HT-29 (cell line): ENCODE measurements around the gene KRTAP10-4. TPM values are rescaled to one million over a fixed set of nuclear protein-coding genes. Genes with fewer than 3 reads are reported as not detected.
"Not testable (repeated sequence)": the region's sequence is repeated elsewhere in the genome, so short reads cannot be mapped to it uniquely, and the experiment has no call there.

ENCODE experiments used
- DNase-seq: peaks from one replicate; pipeline ENCODE4 v3.0.0-alpha.2; 2015; ENCODE audit warnings: low spot score
- total RNA-seq: library from RNA; depleted of rRNA; stranded (reverse); fragments of >200 nt; shearing (Covaris generic); gene quantifications from 2 replicates; pipeline ENCODE4 v1.2.3, GENCODE V29; 2014; rRNA removed

The KRTAP10-4 gene
- total RNA-seq = not detected in 2 replicates

GRCh38 chr21:44573630-44574456, at the start of gene KRTAP10-4:
Gene KRTAP10-4, plus strand, starts transcription at chr21:44573729. Its CDS starts 30 bp downstream, at chr21:44573759.
- not testable (repeated sequence) for DNase-seq

- no peak for DNase-seq
Observed at GRCh38 chr21:44524414-44525371, 48.8 kb upstream of the KRTAP10-4 start.

- DNase-seq = no peak
Observed at GRCh38 chr21:44525391-44526095, 48.0 kb upstream of the KRTAP10-4 start.

DNA sequence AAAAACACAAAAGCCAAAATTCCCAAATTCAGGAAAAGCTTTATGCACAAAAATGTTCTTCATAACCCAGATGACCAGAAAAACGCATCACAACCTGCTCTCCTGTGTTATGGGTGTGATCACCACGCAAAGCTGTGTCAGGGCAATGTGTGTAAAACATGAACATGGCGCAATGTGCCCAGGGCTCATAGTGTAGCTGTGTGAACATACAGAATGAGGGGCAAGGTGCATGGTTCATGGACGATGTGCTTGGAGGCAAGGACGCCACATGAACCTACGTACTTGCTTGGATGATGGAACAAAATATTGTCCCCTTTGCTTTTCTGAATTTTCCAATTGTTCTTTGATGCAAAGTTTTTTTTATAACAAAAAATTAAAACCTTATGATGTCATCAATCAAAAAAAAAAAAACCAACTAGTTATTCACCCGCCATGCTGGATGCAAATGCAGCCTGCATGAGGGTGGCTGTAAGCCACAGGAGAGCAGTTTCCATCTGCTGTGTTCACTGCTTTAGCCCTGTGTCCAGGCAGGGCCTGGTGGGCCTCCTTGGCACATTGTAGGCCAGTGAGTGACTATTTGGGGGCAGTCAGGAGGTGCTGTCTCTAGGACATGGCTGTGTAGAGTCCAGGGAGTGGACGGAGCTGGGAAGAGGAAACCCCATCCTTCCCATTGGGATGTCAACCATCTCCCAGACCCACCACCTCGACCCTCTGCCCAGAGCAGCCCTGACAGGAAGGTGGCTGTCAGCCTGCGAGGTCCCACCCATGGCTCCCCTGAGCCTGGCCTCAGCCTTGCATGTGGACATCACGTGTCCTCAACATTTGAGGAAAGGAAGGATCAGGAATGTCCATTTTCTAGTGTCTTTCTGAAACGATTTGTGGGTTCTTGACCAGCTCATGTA, 47.2 kb upstream of the KRTAP10-4 start:
- DNase-seq = no peak

DNA sequence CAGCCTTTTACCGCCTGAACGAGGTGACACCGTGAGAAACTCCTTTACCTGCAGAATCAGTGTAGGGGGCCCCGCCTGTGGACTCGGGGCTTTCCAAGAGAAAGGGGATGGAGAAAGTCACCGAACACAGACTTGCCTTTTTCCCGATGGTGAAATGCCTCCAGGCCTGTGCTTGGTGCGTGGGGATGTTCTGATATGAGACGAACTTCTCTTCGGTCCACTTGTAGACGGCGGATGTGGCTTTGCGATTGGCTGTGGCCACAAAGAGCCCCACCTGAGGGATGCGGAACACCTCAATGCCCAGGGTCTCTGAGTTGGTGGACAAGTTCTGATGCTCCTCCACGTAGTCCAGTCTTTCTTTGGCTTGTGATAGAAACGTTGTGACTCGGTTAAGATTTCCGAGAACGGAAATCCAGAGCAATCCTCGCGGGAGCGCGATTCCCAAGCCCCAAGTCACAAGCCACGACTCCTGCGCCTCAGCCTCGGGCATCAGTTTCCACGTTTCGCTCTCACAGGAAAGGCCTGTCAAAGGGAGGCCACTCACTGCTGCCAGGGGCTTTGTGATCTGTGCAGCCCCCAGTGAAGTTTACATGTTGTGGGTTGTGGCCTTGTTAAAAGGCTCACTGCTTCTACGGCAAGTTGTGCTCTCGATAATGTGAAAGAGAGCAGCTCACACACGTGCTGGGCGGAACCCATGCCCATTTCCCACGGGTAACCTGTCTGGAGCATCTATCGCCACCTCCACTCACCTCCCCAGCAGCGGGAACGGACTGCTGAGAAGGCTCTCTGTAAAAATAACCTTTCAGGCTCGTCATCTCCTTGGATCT, 46.2 kb upstream of the KRTAP10-4 start:
- no peak for DNase-seq

DNA sequence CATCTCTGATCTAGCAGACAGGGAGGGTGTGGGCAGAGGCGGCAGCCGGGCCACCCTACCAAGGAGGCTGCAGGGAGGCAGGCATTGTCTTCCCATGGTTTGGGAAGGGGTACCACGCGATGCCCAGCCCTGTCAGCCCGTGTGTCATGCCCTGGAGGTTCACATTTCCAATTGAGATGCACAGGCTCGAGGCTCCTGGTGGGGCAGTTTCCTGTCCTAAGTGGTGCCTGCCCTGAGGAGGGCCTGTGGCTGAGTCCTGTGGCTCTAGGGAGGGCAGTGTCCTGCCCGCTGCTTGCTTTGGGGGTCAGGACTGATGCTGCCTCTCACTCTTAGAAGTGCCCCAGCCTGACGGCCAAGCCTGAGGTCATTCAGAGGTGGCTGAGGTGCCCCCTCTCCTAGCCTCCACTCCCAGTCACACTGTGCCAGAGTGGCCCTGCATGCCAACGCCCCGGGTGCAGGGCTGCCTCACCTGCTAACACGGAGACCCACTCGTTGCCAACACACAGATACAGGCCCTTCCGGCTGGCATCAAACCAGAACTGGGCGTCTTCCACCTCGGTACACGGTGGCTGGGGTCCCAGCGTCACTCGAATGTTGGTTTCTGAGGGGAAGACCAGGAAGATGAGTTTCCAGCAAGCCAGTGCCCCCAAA, 45.4 kb upstream of the KRTAP10-4 start:
- DNase-seq = no peak

DNA sequence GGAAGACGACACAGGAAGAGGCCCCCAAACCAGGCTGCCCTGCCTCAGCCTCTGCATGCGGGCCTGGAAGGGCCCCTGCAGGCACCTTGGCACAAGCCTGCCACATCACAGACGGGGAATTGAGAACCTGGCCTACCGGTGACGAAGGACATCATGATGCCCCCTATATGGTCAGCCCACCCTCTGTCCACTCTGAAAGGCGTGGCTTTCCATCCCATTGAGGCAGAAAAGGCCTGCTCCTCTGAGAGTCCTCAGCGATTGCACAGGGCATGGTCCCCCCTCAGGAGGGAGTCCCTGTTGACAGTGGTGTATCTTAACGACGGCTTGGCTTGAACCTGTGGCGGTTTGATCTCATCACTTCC, 44.9 kb upstream of the KRTAP10-4 start:
- no peak for DNase-seq

GRCh38 chr21:44529011-44529421, 44.5 kb upstream of the KRTAP10-4 start:
- DNase-seq = no peak

- DNase-seq = no peak
Observed at GRCh38 chr21:44529503-44530125, 43.9 kb upstream of the KRTAP10-4 start.

DNA sequence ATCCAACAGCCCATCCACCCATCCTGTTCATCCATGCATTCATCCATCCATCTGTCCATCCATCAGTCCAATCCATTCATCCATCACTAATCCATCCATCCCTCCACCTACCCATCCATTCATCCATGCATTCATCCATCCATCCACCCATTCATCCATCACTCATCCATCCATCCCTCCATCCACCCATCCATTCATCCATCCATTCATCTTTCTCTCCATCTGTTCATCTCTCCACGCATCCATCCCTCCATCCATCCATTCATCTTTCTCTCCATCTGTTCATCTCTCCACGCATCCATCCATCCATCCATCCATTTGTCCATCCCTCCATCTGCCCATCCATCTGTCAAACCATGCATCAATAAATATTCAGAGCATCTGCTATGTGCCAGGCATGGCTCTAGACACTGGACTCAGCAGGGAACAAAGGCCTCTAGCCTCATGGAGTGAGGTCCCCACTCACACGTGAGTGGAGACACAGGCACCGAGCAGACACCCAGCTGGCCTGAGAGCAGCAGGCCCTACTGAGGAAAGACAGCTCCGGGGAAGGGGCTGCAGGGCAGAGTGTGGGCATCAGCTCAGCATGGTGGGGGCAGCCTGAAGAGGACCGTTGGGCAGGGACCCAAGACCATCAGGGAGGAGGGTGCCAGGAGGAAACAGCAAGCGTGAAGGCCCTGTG, 43.2 kb upstream of the KRTAP10-4 start:
- DNase-seq = no peak

- no peak for DNase-seq
Observed at GRCh38 chr21:44530903-44531605, 42.5 kb upstream of the KRTAP10-4 start.

- no peak for DNase-seq
Observed at GRCh38 chr21:44531606-44532564, 41.6 kb upstream of the KRTAP10-4 start.

- no peak for DNase-seq
Observed at GRCh38 chr21:44532712-44533111, 40.8 kb upstream of the KRTAP10-4 start.

- no peak for DNase-seq
Observed at GRCh38 chr21:44533121-44533890, 40.2 kb upstream of the KRTAP10-4 start.

- no peak for DNase-seq
Observed at GRCh38 chr21:44533891-44534627, 39.5 kb upstream of the KRTAP10-4 start.
